Neural cell (in vitro differentiated cells): ENCODE measurements around the gene CCDC63. TPM values are rescaled to one million over a fixed set of nuclear protein-coding genes. Genes with fewer than 3 reads are reported as not detected.

ENCODE experiments used
- H2AFZ ChIP-seq: fragments of 200-600, 300-800 bp; sonication (generic), shearing (Covaris generic); 2 replicates; pipeline ENCODE4 v1.6.0; 2014; ENCODE audit warnings: low read depth, mild to moderate bottlenecking, antibody characterized with exemption, low read length, moderate library complexity
- H3F3A ChIP-seq: fragments of 200-600 bp; shearing (Covaris generic); 2 replicates; pipeline ENCODE4 v1.6.1; 2016; ENCODE audit warnings: mild to moderate bottlenecking, moderate library complexity, mixed read lengths, antibody characterized with exemption, low read length; ENCODE audit not compliant: insufficient read depth, poor library complexity, severe bottlenecking
- H3K27ac ChIP-seq: fragments of 200-600, 300-800 bp; sonication (generic), shearing (Covaris generic); 2 replicates; pipeline ENCODE4 v1.5.1; 2014; ENCODE audit warnings: mild to moderate bottlenecking, low read length, moderate library complexity
- H3K27me3 ChIP-seq: fragments of 300-800, 200-600 bp; sonication (generic), shearing (Covaris generic); 2 replicates; pipeline ENCODE4 v1.6.0; 2014; ENCODE audit warnings: mild to moderate bottlenecking, low read depth, low read length, moderate library complexity; ENCODE audit not compliant: insufficient read depth
- H3K36me3 ChIP-seq: fragments of 300-800, 200-600 bp; sonication (generic), shearing (Covaris generic); 2 replicates; pipeline ENCODE4 v1.5.1; 2014; ENCODE audit warnings: mild to moderate bottlenecking, antibody characterized with exemption, low read length, moderate library complexity; ENCODE audit not compliant: insufficient read depth
- H3K4me2 ChIP-seq: fragments of 300-800, 200-600 bp; sonication (generic), shearing (Covaris generic); 2 replicates; pipeline ENCODE4 v1.6.0; 2014; ENCODE audit warnings: mild to moderate bottlenecking, low read length
- H3K4me3 ChIP-seq: fragments of 300-800, 200-600 bp; sonication (generic), shearing (Covaris generic); 2 replicates; pipeline ENCODE4 v1.5.1; 2014; ENCODE audit warnings: mild to moderate bottlenecking, low read length, moderate library complexity
- H3K79me2 ChIP-seq: fragments of 200-600 bp; shearing (Covaris generic); replicated peaks from 2 replicates; pipeline ENCODE4 v1.6.0; 2014; ENCODE audit warnings: mild to moderate bottlenecking, low read length, moderate library complexity; ENCODE audit not compliant: insufficient read depth
- H3K9ac ChIP-seq: fragments of 300-800, 200-600 bp; sonication (generic), shearing (Covaris generic); 2 replicates; pipeline ENCODE4 v1.6.1; 2016; ENCODE audit warnings: mild to moderate bottlenecking, low read length, mixed read lengths
- H3K9me2 ChIP-seq: fragments of 200-600 bp; shearing (Covaris generic); 2 replicates; pipeline ENCODE4 v1.6.1; 2016; ENCODE audit warnings: mild to moderate bottlenecking, low read length, mixed read lengths; ENCODE audit not compliant: insufficient read depth
- H3K9me3 ChIP-seq: fragments of 200-600, 300-800 bp; sonication (generic), shearing (Covaris generic); 2 replicates; pipeline ENCODE4 v1.6.1; 2016; ENCODE audit warnings: mild to moderate bottlenecking, mixed run types, low read length, moderate library complexity, mixed read lengths
- H4K20me1 ChIP-seq: fragments of 200-600 bp; shearing (Covaris generic); 2 replicates; pipeline ENCODE4 v1.6.1; 2016; ENCODE audit warnings: mild to moderate bottlenecking, mixed run types; ENCODE audit not compliant: insufficient read depth
- CTCF ChIP-seq: fragments of 450-650 bp; IDR thresholded peaks from 2 replicates; pipeline ENCODE4 v1.5.1; 2014; ENCODE audit warnings: antibody characterized with exemption, mild to moderate bottlenecking, moderate library complexity; ENCODE audit not compliant: poor library complexity, severe bottlenecking
- EP300 ChIP-seq: fragments of 450-650 bp; conservative IDR thresholded peaks from 2 replicates; pipeline ENCODE4 v1.6.1; 2014; ENCODE audit warnings: antibody characterized with exemption, mild to moderate bottlenecking, moderate library complexity; ENCODE audit not compliant: poor library complexity, severe bottlenecking
- EZH2 ChIP-seq: fragments of 200-600, 300-800 bp; shearing (Covaris generic), sonication (generic); IDR thresholded peaks from 2 replicates; pipeline ENCODE4 v1.6.1; 2014; ENCODE audit warnings: antibody characterized with exemption, low read length, borderline replicate concordance, mild to moderate bottlenecking; ENCODE audit not compliant: insufficient read depth, poor library complexity, severe bottlenecking
- MXI1 ChIP-seq: fragments of 450-650 bp; conservative IDR thresholded peaks from 2 replicates; pipeline ENCODE4 v1.6.1; 2014; ENCODE audit warnings: antibody characterized with exemption, mild to moderate bottlenecking; ENCODE audit not compliant: poor library complexity, severe bottlenecking
- POLR2AphosphoS5 ChIP-seq: IDR thresholded peaks from 2 replicates; pipeline ENCODE4 v1.6.1; 2012
- RAD21 ChIP-seq: fragments of 450-650 bp; conservative IDR thresholded peaks from 2 replicates; pipeline ENCODE4 v1.6.1; 2014; ENCODE audit warnings: antibody characterized with exemption, mild to moderate bottlenecking, moderate library complexity
- REST ChIP-seq: IDR thresholded peaks from 2 replicates; pipeline ENCODE4 v1.6.1; 2012; ENCODE audit warnings: borderline replicate concordance
- SMC3 ChIP-seq: fragments of 450-650 bp; conservative IDR thresholded peaks from 2 replicates; pipeline ENCODE4 v1.6.1; 2014; ENCODE audit warnings: antibody characterized with exemption, mild to moderate bottlenecking, moderate library complexity; ENCODE audit not compliant: poor library complexity
- TAF1 ChIP-seq: IDR thresholded peaks from 2 replicates; pipeline ENCODE4 v1.6.1; 2012; ENCODE audit warnings: low read depth
- polyA plus RNA-seq: library from polyadenylated mRNA; depleted of rRNA; stranded (reverse); fragments of >200 nt; gene quantifications from 2 replicates; pipeline ENCODE4 v1.2.3, GENCODE V29; 2014

The CCDC63 gene
- polyA plus RNA-seq, 1 donor from 2014 or later, result not detected

DNA sequence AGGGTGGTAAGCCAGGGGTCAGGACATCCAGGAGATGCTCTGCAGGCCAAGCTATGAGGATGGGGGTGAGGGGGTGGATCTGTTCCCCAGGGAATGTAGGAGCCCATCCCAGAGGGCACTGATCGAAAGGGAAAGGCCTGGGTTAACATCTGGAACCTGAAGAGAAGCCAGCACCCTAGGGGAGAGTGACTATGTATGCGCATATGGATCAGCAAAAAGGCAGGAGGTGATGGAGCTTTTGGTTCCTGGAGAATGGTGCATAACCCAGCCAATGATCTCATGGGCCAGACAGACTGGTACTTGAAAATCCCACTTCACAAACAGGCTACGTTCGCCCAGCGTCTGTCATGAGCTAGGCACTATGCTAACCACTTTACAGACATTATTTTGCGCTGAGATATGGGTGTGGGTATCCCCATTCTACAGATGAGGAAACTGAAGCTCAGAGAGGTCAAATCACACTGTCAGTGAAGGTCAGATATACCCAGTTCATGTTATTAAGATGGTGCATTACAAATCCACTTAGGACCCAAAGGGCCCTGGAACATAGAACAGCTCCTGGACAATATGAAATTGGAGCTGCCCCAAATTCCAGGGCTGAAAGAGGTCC is 1.6 kb downstream of the CCDC63 start:
- Histone ChIP-seq H3K4me3 (no peak overlapping the region), H3K4me2 (no peak overlapping the region), H3F3A (no peaks in the 10 kb centered on the region), H3K9ac (no peak overlapping the region), H3K9me2 (no peaks in the 10 kb centered on the region), H3K9me3 (no peaks in the 10 kb centered on the region), H2AFZ (no peak overlapping the region), H4K20me1 (no peaks in the 10 kb centered on the region), H3K79me2 (no peaks in the 10 kb centered on the region), H3K27me3 (peaks cover 10% of the 10 kb centered on the region), H3K27ac (no peak overlapping the region), H3K36me3 (no peaks in the 10 kb centered on the region)
- TF ChIP-seq REST (no peak), EP300 (no peak), RAD21 (no peak), MXI1 (no peak), TAF1 (no peak), POLR2AphosphoS5 (no peak), CTCF (no peak), EZH2 (no peak), SMC3 (no peak)

- H3K36me3 ChIP-seq, result no peaks in the 10 kb centered on the region
- no peaks in the 10 kb centered on the region for H3F3A ChIP-seq
- no peak overlapping the region for H3K4me2 ChIP-seq
- no peaks in the 10 kb centered on the region for H3K9me3 ChIP-seq
- no peak for TF ChIP-seq EZH2
- no peak for TF ChIP-seq CTCF
- no peak for TF ChIP-seq POLR2AphosphoS5
- TF ChIP-seq SMC3, result no peak
- TF ChIP-seq REST, result no peak
- no peak for TF ChIP-seq RAD21
- no peak for TF ChIP-seq EP300
- TF ChIP-seq TAF1, result no peak
- no peak for TF ChIP-seq MXI1
- H2AFZ ChIP-seq, result no peak overlapping the region
- H4K20me1 ChIP-seq, result no peaks in the 10 kb centered on the region
- H3K9me2 ChIP-seq, result no peaks in the 10 kb centered on the region
- H3K27ac ChIP-seq, result no peak overlapping the region
- H3K79me2 ChIP-seq, result no peaks in the 10 kb centered on the region
- H3K4me3 ChIP-seq, result no peak overlapping the region
- H3K27me3 ChIP-seq, result peaks cover 10% of the 10 kb centered on the region
- H3K9ac ChIP-seq, result no peak overlapping the region
Observed at GRCh38 chr12:110849221-110849620, 2.4 kb downstream of the CCDC63 start.
